HG03139 (cell line): ENCODE measurements around the gene COQ10B.
A peak's percentile ranks its signal among the peaks of the same experiment; 100 is the strongest.
"Not testable (repeated sequence)": the region's sequence is repeated elsewhere in the genome, so short reads cannot be mapped to it uniquely, and the experiment has no call there.

ENCODE experiments used
- ATAC-seq: cut with Tn5 transposase; IDR thresholded peaks from one replicate; pipeline ENCODE4 v1.9.1; 2021; ENCODE audit not compliant: unreplicated experiment

The COQ10B gene

GRCh38 chr2:197453123-197453913, at the start of gene COQ10B:
Gene COQ10B, plus strand, starts transcription at chr2:197453552. Its CDS starts 9 bp downstream, at chr2:197453561.
- ATAC-seq, result peak; percentile 94

GRCh38 chr2:197405582-197405981, 47.8 kb upstream of the COQ10B start:
- no peak for ATAC-seq

GRCh38 chr2:197414039-197414438, 39.3 kb upstream of the COQ10B start:
- no peak for ATAC-seq

DNA sequence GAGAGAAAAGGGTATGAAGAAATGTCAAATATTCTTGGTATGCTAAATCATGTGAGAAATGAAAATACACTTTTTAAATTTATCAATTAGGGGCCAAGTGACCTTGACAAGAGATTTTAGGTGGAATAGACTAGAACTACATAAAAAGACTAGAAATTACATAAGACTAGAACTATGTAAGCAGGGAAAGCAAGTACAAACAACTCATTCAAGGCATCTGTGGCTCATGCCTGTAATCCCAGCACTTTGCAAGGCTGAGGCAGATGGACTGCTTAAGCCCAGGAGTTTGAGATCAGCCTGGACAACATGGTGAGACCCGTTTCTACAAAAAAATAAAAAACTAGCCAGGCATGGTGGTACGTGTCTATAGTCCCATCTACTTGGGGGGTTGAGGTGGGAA, 38.8 kb upstream of the COQ10B start:
- no peak for ATAC-seq

DNA sequence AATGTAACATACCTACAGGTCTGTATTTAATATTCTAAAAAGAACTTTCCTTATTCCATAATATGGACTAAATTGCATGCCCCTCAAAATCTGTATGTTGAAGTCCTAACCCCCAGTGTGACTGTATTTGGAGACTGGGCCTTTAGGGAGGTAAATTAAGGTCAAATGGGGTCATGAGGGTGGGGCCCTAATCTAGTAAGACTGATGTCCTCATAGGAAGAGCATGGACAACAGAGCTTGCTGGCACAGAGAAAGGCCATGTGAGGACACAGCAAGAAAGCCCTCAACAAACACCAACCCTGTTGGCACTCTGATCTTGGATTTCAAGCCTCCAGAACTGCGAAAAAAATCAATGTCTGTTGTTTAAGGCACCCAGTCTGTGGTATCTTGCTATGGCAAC, 37.1 kb upstream of the COQ10B start:
- no peak for ATAC-seq

DNA sequence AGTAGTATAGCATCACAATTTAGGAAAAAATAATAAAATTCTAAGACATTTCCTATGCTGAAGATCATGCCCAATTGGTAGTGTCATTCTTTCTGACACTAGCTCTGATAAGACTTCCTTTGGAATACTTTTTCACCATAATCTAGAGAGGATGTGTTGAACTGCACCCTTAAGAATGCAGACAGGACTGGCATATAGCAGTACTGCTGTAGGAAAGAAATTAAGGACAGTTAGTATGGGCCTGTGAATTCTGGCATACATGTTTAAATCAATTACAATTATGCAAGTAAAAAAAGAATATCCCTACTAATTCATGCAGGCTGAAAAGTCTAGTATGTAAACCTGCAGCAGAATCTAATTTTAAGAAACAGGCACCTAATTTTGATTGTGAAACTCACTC, 33.9 kb upstream of the COQ10B start:
- ATAC-seq, result no peak

DNA sequence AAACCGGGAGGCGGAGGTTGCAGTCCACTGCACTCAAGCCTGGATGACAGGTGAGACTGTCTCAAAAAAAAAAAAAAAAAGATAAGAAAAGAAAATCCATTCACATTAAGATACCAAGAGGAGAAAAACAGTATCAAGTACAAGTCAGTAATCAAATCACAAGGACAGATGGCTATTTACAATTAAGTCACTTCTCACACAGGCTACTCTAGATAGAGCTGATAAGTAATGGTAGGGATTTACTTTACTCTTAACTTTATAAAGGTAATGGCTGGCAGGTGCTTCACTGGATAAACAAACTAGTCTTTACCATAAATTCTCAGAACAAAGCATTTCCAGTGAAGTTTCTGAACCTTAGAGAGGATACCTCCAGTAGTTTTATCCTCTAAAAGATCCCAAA, 30.0 kb upstream of the COQ10B start:
- no peak for ATAC-seq

DNA sequence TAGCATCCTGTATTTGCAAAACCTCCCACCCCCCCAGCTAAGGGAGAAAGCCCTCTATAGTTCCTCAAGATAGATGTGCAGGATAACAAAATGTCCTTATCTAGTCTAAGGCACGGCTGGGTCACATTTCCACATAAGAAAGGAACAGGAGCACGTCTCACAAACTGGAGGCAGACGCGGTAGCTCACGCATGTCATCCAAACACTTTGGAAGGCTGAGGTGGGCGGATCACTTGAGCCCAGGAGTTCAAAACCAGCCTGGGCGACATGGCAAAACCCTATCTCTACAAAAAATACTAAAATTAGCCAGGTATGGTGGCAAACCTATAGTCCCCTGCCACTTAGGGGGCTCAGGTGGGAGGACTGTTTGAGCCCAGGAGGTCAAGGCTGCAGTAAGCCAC, 27.8 kb upstream of the COQ10B start:
- ATAC-seq, result no peak

GRCh38 chr2:197426723-197427603, 26.4 kb upstream of the COQ10B start:
- no peak for ATAC-seq

DNA sequence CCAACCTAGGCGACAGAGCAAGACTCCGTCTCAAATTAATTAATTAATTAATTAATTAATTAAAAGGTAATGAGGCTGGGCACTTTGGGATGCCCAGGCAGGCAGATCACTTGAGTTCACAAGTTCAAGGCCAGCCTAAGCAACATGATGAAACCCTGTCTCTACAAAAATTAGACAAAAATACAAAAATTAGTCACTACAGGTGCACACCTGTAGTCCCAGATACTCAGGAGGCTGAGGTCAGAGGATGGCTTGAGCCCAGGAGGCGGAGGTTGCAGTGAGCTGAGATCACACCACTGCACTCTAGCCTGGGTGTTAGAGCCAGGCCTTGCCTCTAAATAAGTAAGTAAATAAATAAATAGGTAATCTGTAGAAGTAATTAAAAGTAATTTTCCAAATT, 25.4 kb upstream of the COQ10B start:
- ATAC-seq, result no peak

DNA sequence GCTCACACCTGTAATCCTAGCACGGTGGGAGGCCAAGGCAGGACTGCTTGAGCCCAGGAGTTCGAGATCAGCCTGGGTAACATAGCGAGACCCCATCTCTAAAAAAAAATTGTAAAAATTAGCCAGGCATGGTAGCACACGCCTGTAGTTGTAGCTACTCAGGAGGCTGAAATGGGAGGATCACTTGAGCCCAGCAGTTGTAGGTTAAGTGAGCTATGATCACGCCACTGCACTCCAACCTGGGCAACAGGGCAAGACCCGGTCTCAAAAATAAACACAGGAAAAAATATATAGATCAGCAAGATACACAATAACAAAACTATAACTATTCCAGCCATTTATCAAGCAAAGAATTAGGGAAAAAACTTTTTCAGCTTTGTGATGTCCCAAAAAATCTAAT, 21.5 kb upstream of the COQ10B start:
- no peak for ATAC-seq

DNA sequence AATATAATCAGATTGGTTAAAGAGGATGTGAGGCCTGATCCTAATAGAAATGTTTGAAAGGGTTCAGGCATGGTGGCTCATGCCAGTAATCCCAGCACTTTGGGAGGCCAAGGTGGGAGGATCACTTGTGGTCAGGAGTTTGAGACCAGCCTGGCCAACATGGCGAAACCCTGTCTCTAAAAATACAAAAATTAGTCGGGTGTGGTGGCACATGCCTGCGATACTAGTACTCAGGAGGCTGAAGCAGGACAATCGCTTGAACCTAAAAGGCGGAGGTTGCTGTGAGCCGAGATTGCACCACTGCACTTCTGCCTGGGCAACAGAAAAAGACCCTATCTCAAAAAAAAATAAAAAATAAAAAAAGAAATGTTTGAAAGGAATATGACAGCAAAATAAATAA, 20.8 kb upstream of the COQ10B start:
- ATAC-seq, result not testable (repeated sequence)

DNA sequence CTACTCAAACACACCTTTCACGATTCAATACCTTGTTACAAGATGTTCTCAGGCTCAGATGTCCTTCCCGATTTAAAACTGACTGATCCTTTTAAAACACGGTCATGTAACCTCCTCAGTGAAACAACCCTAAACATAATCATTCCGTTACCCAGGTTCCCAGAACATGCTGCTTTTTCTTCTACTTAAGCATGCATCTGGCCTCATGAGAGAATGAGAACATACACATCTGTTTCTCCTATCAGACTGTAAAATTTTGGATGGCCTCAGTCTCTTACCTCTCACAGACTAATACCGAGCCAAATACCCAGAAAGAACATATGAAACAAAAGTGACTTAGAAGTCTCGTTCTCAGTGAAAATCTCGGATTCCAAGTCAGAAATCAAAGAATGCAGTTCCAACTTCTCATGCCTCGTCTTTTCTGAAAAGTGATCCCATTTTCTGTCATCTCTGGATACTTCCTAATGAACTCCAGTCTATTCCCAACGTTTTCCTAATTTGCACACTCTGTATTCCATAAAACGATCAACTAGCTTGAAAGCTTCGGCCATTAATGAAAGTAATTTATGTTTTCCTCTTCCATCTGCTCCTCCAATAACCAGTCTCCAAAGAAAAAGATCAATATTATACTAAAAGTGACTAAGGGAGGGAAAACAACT, 19.4 kb upstream of the COQ10B start:
- no peak for ATAC-seq

GRCh38 chr2:197434541-197435513, 18.5 kb upstream of the COQ10B start, which contains the start of gene SF3B1:
Gene SF3B1, minus strand, starts transcription at chr2:197435028. Its CDS starts 29 bp downstream, at chr2:197434999.
- ATAC-seq, result peak; percentile 94

- ATAC-seq, result no peak
Observed at GRCh38 chr2:197435598-197436420, 17.5 kb upstream of the COQ10B start.

DNA sequence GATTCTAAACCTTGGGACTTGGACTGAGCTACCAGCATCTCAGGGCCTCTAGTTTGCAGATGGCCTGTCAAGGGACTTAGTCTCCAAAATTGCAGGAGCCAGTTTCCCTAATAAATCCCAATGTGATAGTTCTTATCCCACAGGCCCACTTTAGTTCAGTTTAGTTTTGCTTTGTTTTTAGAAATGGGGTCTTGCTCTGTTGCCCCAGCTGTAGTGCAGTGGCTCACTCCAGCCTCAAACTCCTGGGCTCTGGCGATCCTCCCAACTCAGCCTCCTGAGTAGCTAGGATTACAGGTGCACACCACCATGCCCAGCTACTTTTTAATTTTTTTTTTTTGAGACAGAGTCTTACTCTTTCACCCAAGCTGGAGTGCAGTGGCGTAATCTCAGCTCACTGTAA, 16.0 kb upstream of the COQ10B start:
- ATAC-seq, result no peak

DNA sequence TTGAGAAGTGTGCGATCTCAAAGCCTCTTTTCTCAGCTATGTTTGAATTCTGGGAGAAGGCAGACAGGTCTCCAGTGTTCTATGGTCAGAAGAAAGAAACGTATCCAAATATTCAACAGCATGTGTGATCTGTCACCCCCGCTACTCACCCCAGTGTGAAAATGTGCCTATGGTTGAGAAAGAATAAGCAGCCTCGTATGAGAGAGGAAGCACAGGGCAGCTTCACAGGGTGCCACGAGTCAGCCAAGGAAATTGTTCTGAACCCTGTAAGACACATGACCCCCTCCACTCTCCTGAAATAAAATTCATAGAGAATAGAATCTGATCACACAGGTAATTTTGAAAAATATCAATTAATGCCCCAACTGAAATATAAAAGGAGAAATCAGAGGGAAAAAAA, 10.5 kb upstream of the COQ10B start:
- no peak for ATAC-seq

DNA sequence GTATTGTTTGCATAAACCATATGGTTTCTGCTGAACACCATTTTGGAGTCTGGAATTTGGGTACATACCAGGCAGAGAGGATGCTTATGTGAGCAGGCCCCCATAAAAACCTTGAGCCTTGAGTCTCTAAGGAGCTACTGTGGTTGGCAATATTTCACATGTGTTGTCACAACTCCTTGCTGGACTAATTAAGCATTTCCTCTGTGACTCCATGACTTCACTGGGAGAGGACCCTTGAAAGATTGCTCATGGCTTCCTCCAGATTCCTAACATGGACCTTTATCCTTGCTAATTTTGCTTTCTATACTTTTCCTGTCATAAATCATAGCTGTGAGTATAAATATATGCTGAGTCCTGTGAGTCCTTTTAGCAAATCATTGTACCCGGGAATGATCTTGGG, 7.6 kb upstream of the COQ10B start:
- no peak for ATAC-seq

- no peak for ATAC-seq
Observed at GRCh38 chr2:197446844-197447243, 6.5 kb upstream of the COQ10B start.
